ENCODE data around the gene PLD5. TPM values are rescaled to one million over a fixed set of nuclear protein-coding genes. Genes with fewer than 3 reads are reported as not detected.
"Not testable (repeated sequence)": the region's sequence is repeated elsewhere in the genome, so short reads cannot be mapped to it uniquely, and the experiment has no call there.

The PLD5 gene
- total RNA-seq, 1 donor from 2014 or later, result 1.9 TPM

DNA sequence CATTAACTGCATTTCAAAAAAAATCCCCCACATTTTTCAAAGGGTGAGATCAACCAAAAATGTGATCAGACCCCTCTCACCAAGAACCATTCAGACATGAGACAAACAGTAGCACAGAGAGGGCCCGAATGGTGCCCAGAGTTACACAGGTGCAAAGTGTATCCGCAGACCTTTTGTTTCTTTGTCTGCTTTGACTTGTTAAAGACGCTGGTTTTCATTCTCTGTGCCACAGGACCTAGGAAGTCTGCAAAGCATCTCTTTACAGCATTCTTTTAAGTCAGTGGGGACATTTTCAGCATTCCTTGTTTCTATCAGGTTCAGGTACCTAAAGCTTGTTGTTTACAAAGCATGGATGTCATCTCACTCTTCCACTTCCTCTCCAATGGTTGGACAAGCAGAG is 438.4 kb downstream of the PLD5 start:
- no peak for DNase-seq (ENCODE audit: low read depth)
- TF ChIP-seq CTCF (IDR thresholded peaks at IDR 0.05; ENCODE audit: insufficient read depth, low read length, poor library complexity, severe bottlenecking), result no peak

GRCh38 chr1:242083742-242084141 is 440.8 kb downstream of the PLD5 start:
- DNase-seq (ENCODE audit: low read depth), result no peak
- Histone ChIP-seq H3K36me3 (ENCODE audit: control insufficient read depth, insufficient read depth, low read length) (no peaks in the 10 kb centered on the region), H3K4me3 (ENCODE audit: low read depth, low read length) (no peak overlapping the region), H3K27me3 (ENCODE audit: control insufficient read depth, insufficient read depth, low read length) (no peaks in the 10 kb centered on the region)
- no peak for TF ChIP-seq CTCF (IDR thresholded peaks at IDR 0.05; ENCODE audit: insufficient read depth, low read length, poor library complexity, severe bottlenecking)

More for the DNA sequence above, 438.4 kb downstream of the PLD5 start:
- Histone ChIP-seq H3K27me3 (ENCODE audit: control insufficient read depth, insufficient read depth, low read length) (no peaks in the 10 kb centered on the region), H3K4me3 (ENCODE audit: low read depth, low read length) (no peak overlapping the region), H3K36me3 (ENCODE audit: control insufficient read depth, insufficient read depth, low read length) (no peaks in the 10 kb centered on the region)

GRCh38 chr1:242081446-242081845 is 443.1 kb downstream of the PLD5 start:
- no peak for DNase-seq (ENCODE audit: low read depth)
- Histone ChIP-seq H3K4me3 (ENCODE audit: low read depth, low read length) (no peak overlapping the region), H3K36me3 (ENCODE audit: control insufficient read depth, insufficient read depth, low read length) (no peaks in the 10 kb centered on the region), H3K27me3 (ENCODE audit: control insufficient read depth, insufficient read depth, low read length) (no peaks in the 10 kb centered on the region)
- TF ChIP-seq CTCF (IDR thresholded peaks at IDR 0.05; ENCODE audit: insufficient read depth, low read length, poor library complexity, severe bottlenecking), result no peak

DNA sequence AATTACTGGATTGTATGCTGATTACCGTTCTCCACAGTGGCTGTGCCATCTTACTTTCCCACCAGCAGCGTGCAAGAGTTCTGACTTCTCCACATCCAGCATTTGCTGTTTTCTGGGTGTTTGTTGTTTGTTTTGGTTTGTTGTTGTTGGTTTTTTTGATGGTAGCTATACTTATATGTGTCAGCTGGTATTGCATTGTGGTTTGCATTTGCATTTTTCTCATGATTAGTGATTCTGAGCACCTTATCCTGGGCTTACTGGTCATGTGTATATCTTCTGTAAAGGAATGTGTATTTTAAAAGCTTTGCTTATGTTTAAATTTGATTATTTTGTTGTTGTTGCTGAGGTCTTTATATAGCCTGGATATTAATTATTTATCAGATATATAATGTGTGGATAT is 458.7 kb downstream of the PLD5 start:
- Histone ChIP-seq H3K36me3 (ENCODE audit: control insufficient read depth, insufficient read depth, low read length) (no peaks in the 10 kb centered on the region), H3K27me3 (ENCODE audit: control insufficient read depth, insufficient read depth, low read length) (no peaks in the 10 kb centered on the region), H3K4me3 (ENCODE audit: low read depth, low read length) (no peak overlapping the region)
- DNase-seq (ENCODE audit: low read depth), result no peak
- no peak for TF ChIP-seq CTCF (IDR thresholded peaks at IDR 0.05; ENCODE audit: insufficient read depth, low read length, poor library complexity, severe bottlenecking)

- no peak for DNase-seq (ENCODE audit: low read depth)
- no peak for TF ChIP-seq CTCF (IDR thresholded peaks at IDR 0.05; ENCODE audit: insufficient read depth, low read length, poor library complexity, severe bottlenecking)
- Histone ChIP-seq H3K36me3 (ENCODE audit: control insufficient read depth, insufficient read depth, low read length) (no peaks in the 10 kb centered on the region), H3K4me3 (ENCODE audit: low read depth, low read length) (no peak overlapping the region), H3K27me3 (ENCODE audit: control insufficient read depth, insufficient read depth, low read length) (no peaks in the 10 kb centered on the region)
Observed at GRCh38 chr1:242062271-242062670, 462.2 kb downstream of the PLD5 start.

DNA sequence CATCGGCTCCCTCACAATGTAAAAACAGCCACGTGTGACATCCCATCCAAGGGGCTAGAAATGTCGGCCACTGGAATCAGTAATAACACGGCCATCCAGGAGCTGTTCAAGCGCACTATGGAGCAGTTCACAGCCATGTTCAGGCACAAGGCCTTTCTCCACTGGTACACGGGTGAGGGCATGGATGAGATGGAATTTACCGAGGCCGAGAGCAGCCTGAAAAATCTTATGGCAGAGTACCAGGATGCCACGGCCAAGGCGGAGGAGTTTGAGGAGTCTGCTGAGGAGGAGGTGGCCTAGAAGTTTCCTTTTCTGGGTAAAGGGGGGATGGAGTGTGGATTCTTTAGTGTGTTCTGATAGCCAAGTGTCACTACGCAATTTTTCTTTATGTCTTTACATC is 464.5 kb downstream of the PLD5 start:
- Histone ChIP-seq H3K27me3 (ENCODE audit: control insufficient read depth, insufficient read depth, low read length) (no peaks in the 10 kb centered on the region), H3K4me3 (ENCODE audit: low read depth, low read length) (no peak overlapping the region), H3K36me3 (ENCODE audit: control insufficient read depth, insufficient read depth, low read length) (no peaks in the 10 kb centered on the region)
- TF ChIP-seq CTCF (IDR thresholded peaks at IDR 0.05; ENCODE audit: insufficient read depth, low read length, poor library complexity, severe bottlenecking), result no peak
- DNase-seq (ENCODE audit: low read depth), result no peak

DNA sequence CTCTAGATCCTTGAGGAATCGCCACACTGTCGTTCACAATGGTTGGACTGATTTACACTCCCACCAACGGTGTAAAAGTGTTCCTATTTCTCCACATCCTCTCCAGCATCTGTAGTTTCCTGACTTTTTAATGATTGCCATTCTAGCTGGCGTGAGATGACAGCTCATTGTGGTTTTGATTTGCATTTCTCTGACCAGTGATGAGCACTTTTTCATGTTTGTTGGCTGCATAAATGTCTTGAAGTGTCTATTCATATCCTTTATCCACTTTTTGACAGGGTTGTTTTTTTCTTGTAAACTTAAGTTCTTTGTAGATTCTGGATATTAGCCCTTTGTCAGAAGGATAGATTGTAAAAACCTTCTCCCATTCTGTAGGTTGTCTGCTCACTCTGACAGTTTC is 465.9 kb downstream of the PLD5 start:
- not testable (repeated sequence) for DNase-seq (ENCODE audit: low read depth); H3K4me3 ChIP-seq (ENCODE audit: low read depth, low read length); H3K27me3 ChIP-seq (ENCODE audit: control insufficient read depth, insufficient read depth, low read length); H3K36me3 ChIP-seq (ENCODE audit: control insufficient read depth, insufficient read depth, low read length)

- not testable (repeated sequence) for DNase-seq (ENCODE audit: low read depth); H3K36me3 ChIP-seq (ENCODE audit: control insufficient read depth, insufficient read depth, low read length); H3K27me3 ChIP-seq (ENCODE audit: control insufficient read depth, insufficient read depth, low read length); H3K4me3 ChIP-seq (ENCODE audit: low read depth, low read length)
Observed at GRCh38 chr1:242058181-242058580, 466.3 kb downstream of the PLD5 start.

All from kidney epithelial cell (primary cell).